Measurements from ENCODE around the gene CDK14.
"Not testable (repeated sequence)": the region's sequence is repeated elsewhere in the genome, so short reads cannot be mapped to it uniquely, and the experiment has no call there.

CDK14 gene

DNA sequence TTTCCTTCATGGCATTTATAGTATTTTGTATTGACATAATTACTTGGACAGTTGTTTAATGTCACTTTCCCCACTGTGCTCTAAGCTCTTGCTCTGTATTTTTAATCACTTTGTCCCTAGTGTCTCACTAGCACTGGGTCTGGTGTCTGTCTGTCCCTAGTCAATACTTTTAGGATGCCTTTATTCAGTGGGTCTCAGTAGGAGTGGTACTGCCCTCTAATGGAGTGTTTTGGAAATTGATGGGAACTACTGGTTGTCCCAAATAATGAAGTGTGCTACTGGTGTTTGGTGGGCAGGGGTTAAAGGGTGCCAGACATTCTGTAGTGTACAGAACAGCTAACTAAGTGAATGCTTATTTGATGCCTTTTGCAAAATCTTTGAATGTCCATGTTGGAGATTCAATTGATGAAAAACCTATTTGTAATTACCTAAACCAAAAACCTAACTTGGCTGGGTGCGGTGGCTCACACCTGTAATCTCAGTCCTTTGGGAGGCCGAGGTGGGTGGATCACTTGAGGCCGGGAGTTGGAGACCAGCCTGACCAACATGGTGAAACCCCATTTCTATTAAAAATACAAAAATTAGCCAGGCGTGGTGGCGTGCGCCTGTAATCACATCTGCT is 33.3 kb downstream of the CDK14 start:
- Mint-ChIP-seq H3K27me3 (no peaks in the 10 kb centered on the region), H3K9me3 (no peaks in the 10 kb centered on the region), H3K27ac (no peak overlapping the region), H3K36me3 (ENCODE audit: low read depth) (no peaks in the 10 kb centered on the region), H3K4me1 (ENCODE audit: low read depth) (peaks cover 6% of the 10 kb centered on the region), H3K4me3 (no peak overlapping the region)
- intact Hi-C loops (cut with micrococcal nuclease), result loop anchor here (1.0 to 2.0 kb wide), 2 partner anchors 77 to 174 kb away; no protein-coding TSS in a partner anchor

GRCh38 chr7:90631502-90631901 is 35.4 kb downstream of the CDK14 start:
- Mint-ChIP-seq H3K9me3 (peaks cover under 1% of the 10 kb centered on the region), H3K27me3 (no peaks in the 10 kb centered on the region), H3K36me3 (ENCODE audit: low read depth) (no peaks in the 10 kb centered on the region), H3K4me1 (ENCODE audit: low read depth) (no peaks in the 10 kb centered on the region), H3K27ac (no peak overlapping the region), H3K4me3 (no peak overlapping the region)
- intact Hi-C loops (cut with micrococcal nuclease), result no loop called here

DNA sequence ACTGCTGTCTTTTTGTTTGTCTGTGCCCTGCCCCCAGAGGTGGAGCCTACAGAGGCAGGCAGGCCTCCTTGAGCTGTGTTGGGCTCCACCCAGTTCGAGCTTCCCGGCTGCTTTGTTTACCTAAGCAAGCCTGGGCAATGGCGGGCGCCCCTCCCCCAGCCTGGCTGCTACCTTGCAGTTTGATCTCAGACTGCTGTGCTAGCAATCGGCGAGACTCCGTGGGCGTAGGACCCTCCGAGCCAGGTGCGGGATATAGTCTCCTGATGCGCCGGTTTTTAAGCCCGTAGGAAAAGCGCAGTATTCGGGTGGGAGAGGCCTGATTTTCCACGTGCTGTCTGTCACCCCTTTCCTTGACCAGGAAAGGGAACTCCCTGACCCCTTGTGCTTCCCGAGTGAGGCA is 43.6 kb downstream of the CDK14 start:
- H3K4me1 Mint-ChIP-seq (ENCODE audit: low read depth); H3K36me3 Mint-ChIP-seq (ENCODE audit: low read depth): not testable (repeated sequence)

GRCh38 chr7:90642978-90643377 is 46.9 kb downstream of the CDK14 start:
- no peak overlapping the region for H3K27ac Mint-ChIP-seq
- H3K4me3 Mint-ChIP-seq, result no peak overlapping the region
- H3K9me3 Mint-ChIP-seq, result peaks cover 36% of the 10 kb centered on the region
- intact Hi-C loops (cut with micrococcal nuclease), result no loop called here
- no peaks in the 10 kb centered on the region for H3K27me3 Mint-ChIP-seq
- no peaks in the 10 kb centered on the region for H3K4me1 Mint-ChIP-seq (ENCODE audit: low read depth)
- no peaks in the 10 kb centered on the region for H3K36me3 Mint-ChIP-seq (ENCODE audit: low read depth)

More for the DNA sequence above, 43.6 kb downstream of the CDK14 start:
- H3K9me3 Mint-ChIP-seq, result peaks cover 45% of the 10 kb centered on the region
- intact Hi-C loops (cut with micrococcal nuclease); H3K27me3 Mint-ChIP-seq; H3K27ac Mint-ChIP-seq; H3K4me3 Mint-ChIP-seq: not testable (repeated sequence)

DNA sequence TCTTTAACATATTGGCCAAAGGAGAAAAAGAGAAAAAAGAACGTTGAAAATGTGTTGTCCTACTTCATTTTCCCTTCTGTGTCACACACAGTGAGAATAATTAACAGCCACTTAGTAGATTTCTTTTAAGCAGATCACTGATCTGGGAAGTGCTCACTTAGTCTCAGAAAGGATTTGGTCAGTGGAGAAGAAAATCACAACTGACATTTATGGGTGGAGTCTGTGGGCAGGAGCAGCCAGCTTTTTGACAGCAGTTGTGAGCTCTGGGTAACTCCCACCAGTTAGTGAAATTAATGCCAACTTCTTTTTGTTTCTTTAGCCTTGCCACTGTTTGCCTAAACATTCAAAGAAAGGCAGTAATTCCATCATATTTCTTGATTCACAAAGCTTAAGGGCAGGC is 49.7 kb downstream of the CDK14 start:
- Mint-ChIP-seq H3K27ac (no peak overlapping the region), H3K4me1 (ENCODE audit: low read depth) (no peaks in the 10 kb centered on the region), H3K27me3 (no peaks in the 10 kb centered on the region), H3K9me3 (peaks cover 19% of the 10 kb centered on the region), H3K36me3 (ENCODE audit: low read depth) (no peaks in the 10 kb centered on the region), H3K4me3 (no peak overlapping the region)
- intact Hi-C loops (cut with micrococcal nuclease), result no loop called here

- no peaks in the 10 kb centered on the region for H3K36me3 Mint-ChIP-seq (ENCODE audit: low read depth)
- H3K27me3 Mint-ChIP-seq, result no peaks in the 10 kb centered on the region
- H3K27ac Mint-ChIP-seq, result no peak overlapping the region
- H3K4me1 Mint-ChIP-seq (ENCODE audit: low read depth), result no peaks in the 10 kb centered on the region
- no peak overlapping the region for H3K4me3 Mint-ChIP-seq
- H3K9me3 Mint-ChIP-seq, result peaks cover 7% of the 10 kb centered on the region
- intact Hi-C loops (cut with micrococcal nuclease), result no loop called here
Observed at GRCh38 chr7:90648107-90648506, 52.0 kb downstream of the CDK14 start.

GRCh38 chr7:90648834-90649233 is 52.7 kb downstream of the CDK14 start:
- no peak overlapping the region for H3K27ac Mint-ChIP-seq
- H3K36me3 Mint-ChIP-seq (ENCODE audit: low read depth), result no peaks in the 10 kb centered on the region
- H3K27me3 Mint-ChIP-seq, result no peaks in the 10 kb centered on the region
- H3K4me1 Mint-ChIP-seq (ENCODE audit: low read depth), result no peaks in the 10 kb centered on the region
- no peak overlapping the region for H3K4me3 Mint-ChIP-seq
- intact Hi-C loops (cut with micrococcal nuclease), result no loop called here
- peaks cover 7% of the 10 kb centered on the region for H3K9me3 Mint-ChIP-seq

DNA sequence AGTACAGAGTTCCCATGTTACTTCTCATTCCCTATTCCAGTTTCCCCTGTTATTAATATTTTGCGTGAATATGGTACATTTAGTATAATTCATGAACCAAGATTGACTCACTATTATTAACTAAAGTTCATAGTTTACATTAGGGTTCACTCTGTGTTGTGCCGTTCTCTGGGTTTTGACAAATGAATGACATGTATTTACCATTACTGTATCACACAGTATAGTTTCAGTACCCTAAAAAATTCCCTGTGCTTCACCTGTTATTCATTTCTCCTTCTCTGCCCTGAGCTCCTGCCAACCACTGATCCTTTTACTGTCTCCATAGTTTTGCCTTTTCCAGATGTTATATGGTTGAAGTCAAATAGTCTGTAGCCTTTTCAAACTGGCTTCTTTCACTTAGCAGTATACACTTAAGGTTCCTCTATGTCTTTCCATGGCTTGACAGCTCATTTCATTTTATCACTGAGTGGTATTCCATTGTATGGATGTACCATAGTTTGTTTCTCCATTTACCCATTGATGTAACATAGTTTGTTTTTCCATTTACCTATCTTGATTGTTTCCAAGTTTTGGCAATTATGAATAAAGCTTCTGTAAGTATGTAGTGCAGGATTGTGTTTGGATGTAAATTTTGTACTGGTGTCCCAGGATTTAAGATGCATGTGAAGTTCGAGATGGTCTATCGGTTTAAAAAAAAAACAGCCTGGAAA is 58.8 kb downstream of the CDK14 start:
- no peak overlapping the region for H3K27ac Mint-ChIP-seq
- peaks cover 6% of the 10 kb centered on the region for H3K4me1 Mint-ChIP-seq (ENCODE audit: low read depth)
- no peaks in the 10 kb centered on the region for H3K9me3 Mint-ChIP-seq
- H3K36me3 Mint-ChIP-seq (ENCODE audit: low read depth), result no peaks in the 10 kb centered on the region
- intact Hi-C loops (cut with micrococcal nuclease), result no loop called here
- no peaks in the 10 kb centered on the region for H3K27me3 Mint-ChIP-seq
- H3K4me3 Mint-ChIP-seq, result no peak overlapping the region

DNA sequence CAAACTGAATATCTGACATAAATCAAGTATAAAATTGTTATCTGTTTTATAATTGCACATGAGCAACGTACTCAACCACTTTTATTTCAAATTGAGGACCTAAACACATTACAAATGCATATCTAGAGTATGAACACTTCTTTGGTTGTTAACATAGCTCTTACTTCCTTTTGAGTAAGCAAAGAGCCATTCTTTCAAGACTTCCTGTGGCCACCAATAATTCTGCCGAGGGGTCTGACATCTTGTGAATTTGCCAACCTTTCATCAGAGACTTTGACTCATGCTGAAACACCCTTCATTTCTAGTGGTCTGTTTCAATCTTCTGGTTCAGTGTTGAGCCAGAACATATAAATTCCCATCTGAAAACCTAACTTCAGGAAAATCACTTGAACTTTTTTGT is 59.4 kb downstream of the CDK14 start:
- Mint-ChIP-seq H3K27ac (no peak overlapping the region), H3K36me3 (ENCODE audit: low read depth) (no peaks in the 10 kb centered on the region), H3K9me3 (no peaks in the 10 kb centered on the region), H3K27me3 (no peaks in the 10 kb centered on the region), H3K4me3 (no peak overlapping the region), H3K4me1 (ENCODE audit: low read depth) (peaks cover 6% of the 10 kb centered on the region)
- intact Hi-C loops (cut with micrococcal nuclease), result no loop called here

- Mint-ChIP-seq H3K27ac (no peak overlapping the region), H3K27me3 (no peaks in the 10 kb centered on the region), H3K4me1 (ENCODE audit: low read depth) (peaks cover 6% of the 10 kb centered on the region), H3K36me3 (ENCODE audit: low read depth) (no peaks in the 10 kb centered on the region), H3K4me3 (no peak overlapping the region), H3K9me3 (no peaks in the 10 kb centered on the region)
- intact Hi-C loops (cut with micrococcal nuclease), result no loop called here
Observed at GRCh38 chr7:90657481-90657880, 61.4 kb downstream of the CDK14 start.

GRCh38 chr7:90660100-90660499 is 64.0 kb downstream of the CDK14 start:
- Mint-ChIP-seq H3K27me3 (no peaks in the 10 kb centered on the region), H3K4me3 (no peak overlapping the region)

DNA sequence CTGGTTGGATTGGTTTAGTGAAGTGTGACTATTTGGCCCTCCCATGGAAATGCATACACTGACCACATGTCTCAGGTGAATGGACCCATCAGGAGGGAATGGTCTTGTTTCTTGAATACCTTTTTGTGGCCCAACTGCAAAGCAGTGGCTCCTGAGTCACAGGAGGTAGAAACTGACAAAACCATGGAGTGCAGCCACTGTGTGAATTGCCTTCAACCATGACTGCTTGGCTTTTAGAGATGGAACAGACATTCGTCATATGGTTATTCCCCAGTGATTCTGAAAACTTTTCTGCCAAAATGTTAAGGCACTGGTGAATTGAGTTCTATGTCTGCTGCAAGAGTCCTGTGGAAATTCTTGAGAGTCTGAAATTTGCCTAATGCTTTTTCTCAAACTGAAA is 64.7 kb downstream of the CDK14 start:
- H3K9me3 Mint-ChIP-seq, result no peaks in the 10 kb centered on the region
- no peaks in the 10 kb centered on the region for H3K4me1 Mint-ChIP-seq (ENCODE audit: low read depth)
- no peaks in the 10 kb centered on the region for H3K36me3 Mint-ChIP-seq (ENCODE audit: low read depth)
- no peak overlapping the region for H3K27ac Mint-ChIP-seq
- intact Hi-C loops (cut with micrococcal nuclease), result no loop called here
- H3K27me3 Mint-ChIP-seq, result no peaks in the 10 kb centered on the region
- no peak overlapping the region for H3K4me3 Mint-ChIP-seq

More at GRCh38 chr7:90660100-90660499, 64.0 kb downstream of the CDK14 start:
- Mint-ChIP-seq H3K4me1 (ENCODE audit: low read depth) (no peaks in the 10 kb centered on the region), H3K27ac (no peak overlapping the region), H3K36me3 (ENCODE audit: low read depth) (no peaks in the 10 kb centered on the region), H3K9me3 (no peaks in the 10 kb centered on the region)
- intact Hi-C loops (cut with micrococcal nuclease), result no loop called here

GRCh38 chr7:90661290-90662151 is 65.4 kb downstream of the CDK14 start:
- no peaks in the 10 kb centered on the region for H3K4me1 Mint-ChIP-seq (ENCODE audit: low read depth)
- intact Hi-C loops (cut with micrococcal nuclease), result no loop called here
- no peaks in the 10 kb centered on the region for H3K27me3 Mint-ChIP-seq
- H3K9me3 Mint-ChIP-seq, result no peaks in the 10 kb centered on the region
- no peak overlapping the region for H3K4me3 Mint-ChIP-seq
- no peaks in the 10 kb centered on the region for H3K36me3 Mint-ChIP-seq (ENCODE audit: low read depth)
- H3K27ac Mint-ChIP-seq, result no peak overlapping the region

- Mint-ChIP-seq H3K4me3 (no peak overlapping the region), H3K27me3 (no peaks in the 10 kb centered on the region), H3K9me3 (no peaks in the 10 kb centered on the region), H3K4me1 (ENCODE audit: low read depth) (no peaks in the 10 kb centered on the region), H3K36me3 (ENCODE audit: low read depth) (no peaks in the 10 kb centered on the region), H3K27ac (no peak overlapping the region)
- intact Hi-C loops (cut with micrococcal nuclease), result no loop called here
Observed at GRCh38 chr7:90663176-90663575, 67.1 kb downstream of the CDK14 start.

Data from dendritic cell treated with granulocyte-macrophage colony-stimulating factor and Interleukin-4, amounts not matched to agents 40 ng/mL and 50 ng/mL, for 4 days (primary cell).